Ishikawa (cell line): ENCODE data around the gene SENP1.

ENCODE experiments used
- CEBPB ChIP-seq: IDR thresholded peaks from 2 replicates; pipeline ENCODE4 v1.6.1; 2012
- CREB1 ChIP-seq: IDR thresholded peaks from 2 replicates; pipeline ENCODE4 v1.6.1; 2012; ENCODE audit warnings: low read depth
- EGR1 ChIP-seq: IDR thresholded peaks from 2 replicates; pipeline ENCODE4 v1.6.1; 2012
- EP300 ChIP-seq: IDR thresholded peaks from 2 replicates; pipeline ENCODE4 v1.6.1; 2012; ENCODE audit warnings: borderline replicate concordance
- FOXM1 ChIP-seq: IDR thresholded peaks from 2 replicates; pipeline ENCODE4 v1.6.1; 2012; ENCODE audit warnings: low read depth, borderline replicate concordance
- RAD21 ChIP-seq: IDR thresholded peaks from 2 replicates; pipeline ENCODE4 v1.6.1; 2012; ENCODE audit warnings: low read depth
- TAF1 ChIP-seq: IDR thresholded peaks from 2 replicates; pipeline ENCODE4 v1.6.1; 2012; ENCODE audit warnings: low read depth, mild to moderate bottlenecking
- TEAD4 ChIP-seq: IDR thresholded peaks from 2 replicates; pipeline ENCODE4 v1.6.1; 2012
- YY1 ChIP-seq: IDR thresholded peaks from 2 replicates; pipeline ENCODE4 v1.6.1; 2012; ENCODE audit warnings: low read depth
- ZBTB7A ChIP-seq: IDR thresholded peaks from 2 replicates; pipeline ENCODE4 v1.6.1; 2012; ENCODE audit warnings: low read depth
- TF ChIP-seq, protein P1 (sequence below): IDR thresholded peaks from 2 replicates; pipeline ENCODE4 v1.6.1; 2012
- TF ChIP-seq, protein P2 (sequence below): IDR thresholded peaks from 2 replicates; pipeline ENCODE4 v1.6.1; 2012
- TF ChIP-seq, protein P3 (sequence below): IDR thresholded peaks from 2 replicates; pipeline ENCODE4 v1.6.1; 2012; ENCODE audit warnings: low read depth, mild to moderate bottlenecking

DNA sequence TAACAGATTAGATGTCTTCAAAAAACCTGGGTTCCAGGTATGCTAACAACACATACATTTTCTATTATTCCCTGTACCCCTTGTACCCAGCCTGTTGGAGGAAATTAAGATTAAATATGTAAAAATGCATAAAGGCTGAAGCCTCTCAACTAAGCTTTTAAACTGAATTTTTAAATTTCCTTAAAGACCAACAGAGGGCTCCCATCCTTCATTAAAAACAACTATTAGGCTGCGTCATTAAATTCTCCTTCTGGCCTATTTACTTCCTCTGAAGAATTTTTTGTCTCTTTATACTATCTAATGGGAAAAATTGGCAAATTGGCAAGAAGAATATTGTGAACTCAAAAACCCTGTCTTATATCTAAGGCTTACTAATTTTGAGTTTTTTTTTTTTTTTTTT lies 21.8 kb downstream of the SENP1 start:
- no peak for TF ChIP-seq CREB1
- TF ChIP-seq, protein P1, sequence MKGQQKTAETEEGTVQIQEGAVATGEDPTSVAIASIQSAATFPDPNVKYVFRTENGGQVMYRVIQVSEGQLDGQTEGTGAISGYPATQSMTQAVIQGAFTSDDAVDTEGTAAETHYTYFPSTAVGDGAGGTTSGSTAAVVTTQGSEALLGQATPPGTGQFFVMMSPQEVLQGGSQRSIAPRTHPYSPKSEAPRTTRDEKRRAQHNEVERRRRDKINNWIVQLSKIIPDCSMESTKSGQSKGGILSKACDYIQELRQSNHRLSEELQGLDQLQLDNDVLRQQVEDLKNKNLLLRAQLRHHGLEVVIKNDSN = no peak
- no peak for TF ChIP-seq EP300
- TF ChIP-seq, protein P2, sequence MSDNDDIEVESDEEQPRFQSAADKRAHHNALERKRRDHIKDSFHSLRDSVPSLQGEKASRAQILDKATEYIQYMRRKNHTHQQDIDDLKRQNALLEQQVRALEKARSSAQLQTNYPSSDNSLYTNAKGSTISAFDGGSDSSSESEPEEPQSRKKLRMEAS = no peak
- TF ChIP-seq FOXM1 = no peak
- peak; percentile 33 for TF ChIP-seq RAD21
- no peak for TF ChIP-seq TAF1
- TF ChIP-seq EGR1 = no peak
- TF ChIP-seq, protein P3, sequence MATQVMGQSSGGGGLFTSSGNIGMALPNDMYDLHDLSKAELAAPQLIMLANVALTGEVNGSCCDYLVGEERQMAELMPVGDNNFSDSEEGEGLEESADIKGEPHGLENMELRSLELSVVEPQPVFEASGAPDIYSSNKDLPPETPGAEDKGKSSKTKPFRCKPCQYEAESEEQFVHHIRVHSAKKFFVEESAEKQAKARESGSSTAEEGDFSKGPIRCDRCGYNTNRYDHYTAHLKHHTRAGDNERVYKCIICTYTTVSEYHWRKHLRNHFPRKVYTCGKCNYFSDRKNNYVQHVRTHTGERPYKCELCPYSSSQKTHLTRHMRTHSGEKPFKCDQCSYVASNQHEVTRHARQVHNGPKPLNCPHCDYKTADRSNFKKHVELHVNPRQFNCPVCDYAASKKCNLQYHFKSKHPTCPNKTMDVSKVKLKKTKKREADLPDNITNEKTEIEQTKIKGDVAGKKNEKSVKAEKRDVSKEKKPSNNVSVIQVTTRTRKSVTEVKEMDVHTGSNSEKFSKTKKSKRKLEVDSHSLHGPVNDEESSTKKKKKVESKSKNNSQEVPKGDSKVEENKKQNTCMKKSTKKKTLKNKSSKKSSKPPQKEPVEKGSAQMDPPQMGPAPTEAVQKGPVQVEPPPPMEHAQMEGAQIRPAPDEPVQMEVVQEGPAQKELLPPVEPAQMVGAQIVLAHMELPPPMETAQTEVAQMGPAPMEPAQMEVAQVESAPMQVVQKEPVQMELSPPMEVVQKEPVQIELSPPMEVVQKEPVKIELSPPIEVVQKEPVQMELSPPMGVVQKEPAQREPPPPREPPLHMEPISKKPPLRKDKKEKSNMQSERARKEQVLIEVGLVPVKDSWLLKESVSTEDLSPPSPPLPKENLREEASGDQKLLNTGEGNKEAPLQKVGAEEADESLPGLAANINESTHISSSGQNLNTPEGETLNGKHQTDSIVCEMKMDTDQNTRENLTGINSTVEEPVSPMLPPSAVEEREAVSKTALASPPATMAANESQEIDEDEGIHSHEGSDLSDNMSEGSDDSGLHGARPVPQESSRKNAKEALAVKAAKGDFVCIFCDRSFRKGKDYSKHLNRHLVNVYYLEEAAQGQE = no peak
- TF ChIP-seq YY1 = no peak
- no peak for TF ChIP-seq ZBTB7A
- no peak for TF ChIP-seq CEBPB
- TF ChIP-seq TEAD4 = no peak
